GM19239 (cell line): ENCODE results near the gene CTNNBIP1.

Experiments used
- DNase-seq: peaks from one replicate; pipeline ENCODE4 v3.0.0; 2011; ENCODE audit warnings: low spot score; ENCODE audit not compliant: insufficient read length
- FAIRE-seq: peaks from 2 replicates; lab custom pipeline; 2011; peaks lifted over from hg19 to GRCh38; lab: Jason Lieb, UNC

CTNNBIP1 gene

GRCh38 chr1:9860887-9861286 is 49.2 kb downstream of the CTNNBIP1 start:
- DNase-seq (no peak), FAIRE-seq (no peak)

GRCh38 chr1:9859281-9860014 is 50.6 kb downstream of the CTNNBIP1 start:
- FAIRE-seq = no peak
- no peak for DNase-seq

DNA sequence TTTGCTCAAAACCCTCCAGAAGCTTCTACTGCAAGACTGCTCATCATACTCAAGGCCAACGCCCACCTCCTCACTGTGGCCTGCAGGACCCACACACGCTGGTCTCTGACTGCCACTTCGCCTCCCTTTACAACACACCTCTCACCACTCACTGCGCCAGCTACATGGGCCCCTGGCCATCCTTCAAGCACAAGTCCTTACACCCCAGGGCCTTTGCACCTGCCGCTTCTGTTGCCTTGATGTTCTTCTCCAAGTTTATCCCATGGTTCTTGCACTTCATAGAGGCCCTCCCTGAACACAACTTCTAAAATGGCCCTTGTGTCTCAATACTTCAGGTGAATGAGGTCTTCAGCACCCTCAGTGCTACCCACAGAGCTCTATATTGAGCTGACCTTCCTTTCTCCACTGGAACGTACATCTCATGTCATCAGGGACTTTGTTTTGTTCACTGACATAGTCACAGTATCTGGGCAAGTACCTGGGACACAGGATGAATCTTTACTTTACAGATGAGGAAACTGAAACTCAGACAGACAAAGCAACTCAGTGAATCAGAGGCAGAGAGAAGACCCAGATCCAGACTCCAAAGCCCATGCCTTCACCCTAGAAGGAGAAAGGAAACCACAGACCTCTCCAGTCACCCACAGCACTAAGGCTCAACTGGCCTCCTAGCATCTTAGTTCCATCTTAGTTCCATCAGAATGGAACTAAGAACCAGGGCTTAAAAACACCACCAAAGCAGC is 51.6 kb downstream of the CTNNBIP1 start:
- no peak for DNase-seq
- FAIRE-seq = peak; percentile 18

DNA sequence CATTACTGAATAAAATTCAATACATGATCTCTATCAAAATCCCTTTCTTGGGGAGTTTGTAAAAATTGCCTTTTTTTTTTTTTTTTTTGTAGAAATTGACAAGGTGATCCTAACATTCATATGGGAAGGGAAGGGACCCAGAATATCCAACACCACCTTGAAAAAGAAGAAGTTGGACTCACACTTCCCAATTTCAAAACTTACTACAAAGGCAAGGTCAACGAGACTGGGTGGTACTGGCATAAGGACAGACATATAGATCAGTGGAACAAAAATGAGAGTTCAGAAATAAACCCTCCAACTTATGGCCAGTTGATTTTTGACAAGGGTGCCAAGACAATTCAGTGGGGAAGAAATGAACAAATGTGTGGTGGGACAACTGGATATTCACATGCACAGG is 54.9 kb downstream of the CTNNBIP1 start:
- DNase-seq = no peak
- no peak for FAIRE-seq

DNA sequence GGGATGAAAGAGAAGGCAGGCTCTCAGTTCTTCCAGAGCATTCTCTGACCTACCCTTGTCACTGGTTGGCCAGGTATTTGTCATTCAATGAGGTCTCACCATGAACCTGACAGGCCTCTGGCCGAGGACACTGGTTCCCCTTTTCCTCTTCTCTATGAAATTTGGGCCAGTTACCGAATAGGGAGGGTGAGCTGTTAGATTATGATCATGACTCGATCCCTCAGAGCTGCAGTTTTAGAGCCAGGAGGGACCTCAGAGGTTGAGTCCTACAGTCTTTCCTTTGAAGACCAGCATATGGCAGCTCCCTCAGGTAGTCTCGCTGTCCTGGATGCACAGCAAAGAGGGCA is 56.8 kb downstream of the CTNNBIP1 start:
- no peak for FAIRE-seq

DNA sequence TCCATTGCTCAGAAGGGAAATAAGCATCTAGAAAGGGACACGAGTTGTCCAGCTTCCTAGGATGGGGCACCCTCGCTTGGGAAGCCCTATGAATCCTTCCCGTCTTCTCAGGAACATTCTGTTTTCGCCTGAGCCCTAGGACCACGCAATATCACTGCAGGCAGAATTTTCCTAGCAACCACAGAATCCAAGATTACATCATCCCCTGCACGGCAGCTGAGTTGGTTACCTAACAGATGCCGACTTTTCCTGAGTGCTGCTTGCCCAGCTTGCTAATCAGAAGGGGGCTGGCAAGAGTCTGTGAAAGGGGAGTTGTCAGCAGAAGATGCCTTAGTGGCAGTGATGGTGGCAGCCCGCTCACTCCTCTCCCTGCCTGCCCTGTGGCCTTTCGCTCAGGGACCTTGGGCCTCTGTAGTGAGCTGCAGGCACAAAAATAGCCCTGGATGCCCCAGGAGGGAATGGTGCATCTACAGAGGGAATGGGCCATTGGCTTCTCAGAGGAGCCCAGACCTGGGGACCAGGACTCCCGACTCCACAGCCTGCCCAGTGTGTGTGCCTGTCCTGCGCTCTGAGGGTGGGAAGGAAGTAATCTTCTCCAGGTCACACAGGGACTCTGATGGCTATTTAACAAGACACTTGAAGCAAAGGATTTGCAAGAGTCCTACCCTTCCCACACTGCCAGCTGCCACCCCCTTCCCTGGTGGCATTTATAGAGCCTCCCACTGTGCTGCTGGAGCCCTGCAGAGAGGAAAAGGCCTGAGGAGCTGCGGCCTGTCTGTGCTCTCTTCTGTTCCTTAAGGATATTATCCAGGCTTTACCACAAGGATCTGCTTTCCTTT is 57.4 kb downstream of the CTNNBIP1 start:
- FAIRE-seq (no peak), DNase-seq (no peak)

More for the DNA sequence above, 56.8 kb downstream of the CTNNBIP1 start:
- no peak for DNase-seq

GRCh38 chr1:9852004-9852403 is 58.1 kb downstream of the CTNNBIP1 start:
- FAIRE-seq = no peak
- no peak for DNase-seq

- DNase-seq (no peak), FAIRE-seq (peak; percentile 42)
Observed at GRCh38 chr1:9850442-9851162, 59.5 kb downstream of the CTNNBIP1 start.

- peak; percentile 88 for FAIRE-seq
- DNase-seq = peak; percentile 74
Observed at GRCh38 chr1:9849691-9850441, 60.2 kb downstream of the CTNNBIP1 start.

DNA sequence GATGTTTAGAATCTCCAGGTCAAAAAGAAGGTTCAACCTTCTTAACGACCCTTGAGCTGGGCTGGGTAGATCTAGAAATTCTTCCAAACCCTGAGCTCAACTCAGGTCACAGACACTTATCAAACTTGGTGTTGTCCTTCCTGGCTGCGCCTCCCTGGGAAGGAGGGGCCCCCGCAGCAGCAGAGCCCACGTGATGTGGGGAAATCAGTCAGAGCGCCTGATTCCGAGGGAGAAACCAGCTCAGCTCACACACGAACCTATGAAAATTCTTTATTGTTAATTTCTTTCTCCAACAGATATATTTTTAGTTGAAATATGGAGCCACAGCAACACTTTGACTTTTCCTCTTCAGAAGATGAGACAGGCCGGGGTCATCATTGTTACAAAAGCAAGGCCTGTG is 62.0 kb downstream of the CTNNBIP1 start:
- no peak for DNase-seq
- no peak for FAIRE-seq

DNA sequence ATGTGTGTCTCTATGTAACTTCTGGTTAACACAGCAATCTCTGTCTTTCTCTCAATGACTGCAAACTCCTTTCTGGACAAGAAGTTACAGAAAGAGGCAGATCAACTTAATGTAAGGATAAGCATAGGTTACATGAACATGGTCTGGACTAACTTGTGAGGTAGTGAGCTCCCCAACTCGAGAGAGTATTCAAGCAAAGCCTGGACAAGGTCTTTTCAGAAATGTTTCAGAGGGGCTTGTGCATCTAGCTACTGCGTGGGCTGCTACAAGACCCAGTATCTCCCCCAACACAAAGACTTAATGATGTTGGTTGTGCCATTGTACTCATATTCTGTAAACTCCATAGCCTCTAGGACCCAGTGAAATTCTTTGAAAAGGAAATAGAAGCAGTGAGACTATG is 62.8 kb downstream of the CTNNBIP1 start:
- no peak for FAIRE-seq
- DNase-seq = no peak

DNA sequence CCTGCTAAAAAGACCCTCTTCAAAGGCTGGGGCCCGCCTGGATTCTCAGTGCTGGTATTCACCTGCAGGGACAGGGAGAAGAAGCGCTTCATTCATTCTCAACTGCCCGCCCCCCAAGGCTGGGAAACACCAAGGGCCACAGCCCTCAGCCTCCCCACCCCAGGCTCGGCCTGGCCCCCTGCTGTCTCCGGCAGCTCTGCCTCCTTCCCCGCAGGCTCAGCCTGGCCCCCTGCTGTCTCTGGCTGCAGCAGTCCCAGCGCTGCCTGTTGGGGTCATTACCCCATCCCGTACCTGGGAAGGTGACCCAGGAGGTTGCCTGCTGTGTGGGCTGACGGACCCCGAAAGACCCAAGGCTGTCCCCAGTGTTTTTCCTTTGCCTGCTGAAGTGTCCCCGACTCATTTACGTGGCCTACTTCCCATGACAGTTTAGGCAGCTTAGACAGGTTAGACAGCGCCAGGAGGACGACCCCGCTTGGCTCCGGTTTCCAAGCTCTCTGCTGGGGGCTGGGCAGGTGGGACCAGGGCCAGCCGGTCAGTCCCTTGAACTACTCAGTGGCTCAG is 63.4 kb downstream of the CTNNBIP1 start:
- no peak for FAIRE-seq
- DNase-seq = no peak

GRCh38 chr1:9845914-9846313 is 64.2 kb downstream of the CTNNBIP1 start:
- no peak for DNase-seq
- FAIRE-seq = no peak

DNA sequence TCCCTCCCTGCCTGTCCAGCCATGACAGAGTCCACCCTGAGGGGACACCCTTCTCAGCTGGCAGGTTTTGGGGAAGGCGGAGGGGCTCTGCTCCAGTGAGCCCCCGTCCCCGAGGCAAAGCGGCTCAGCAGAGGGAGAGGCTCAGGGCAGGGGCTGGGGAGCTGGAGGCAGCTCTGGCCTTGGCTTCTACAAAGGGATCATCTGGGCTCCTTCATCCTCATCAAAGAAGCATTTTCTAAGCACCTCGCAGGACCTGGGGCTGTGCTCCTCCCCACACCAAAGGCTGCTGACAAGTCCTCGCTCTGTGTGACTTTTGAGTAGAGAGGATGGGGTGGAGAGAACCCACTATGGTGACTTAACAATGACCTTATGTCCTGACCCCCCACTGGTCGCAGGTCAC is 65.3 kb downstream of the CTNNBIP1 start:
- no peak for DNase-seq
- FAIRE-seq = no peak

DNA sequence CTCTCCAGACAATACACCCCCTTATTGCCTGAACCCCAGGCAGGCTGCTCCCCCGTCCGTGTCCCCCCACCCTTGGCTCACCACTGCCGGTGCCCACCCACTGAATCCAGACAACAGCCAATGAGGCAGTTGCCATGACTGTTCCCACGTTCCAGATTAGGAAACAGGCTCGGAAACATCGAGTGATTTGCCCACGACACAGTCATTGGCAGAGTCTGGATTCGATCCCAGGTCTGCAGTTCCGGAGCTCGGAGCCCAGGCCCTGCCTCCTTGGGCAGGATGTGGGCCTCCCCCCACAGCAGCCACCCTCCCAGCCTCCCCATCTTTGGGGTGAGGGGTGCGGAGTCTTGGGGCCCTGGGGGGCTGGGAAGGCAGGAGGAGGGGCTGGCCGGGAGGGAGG is 66.0 kb downstream of the CTNNBIP1 start:
- DNase-seq (no peak), FAIRE-seq (no peak)

DNA sequence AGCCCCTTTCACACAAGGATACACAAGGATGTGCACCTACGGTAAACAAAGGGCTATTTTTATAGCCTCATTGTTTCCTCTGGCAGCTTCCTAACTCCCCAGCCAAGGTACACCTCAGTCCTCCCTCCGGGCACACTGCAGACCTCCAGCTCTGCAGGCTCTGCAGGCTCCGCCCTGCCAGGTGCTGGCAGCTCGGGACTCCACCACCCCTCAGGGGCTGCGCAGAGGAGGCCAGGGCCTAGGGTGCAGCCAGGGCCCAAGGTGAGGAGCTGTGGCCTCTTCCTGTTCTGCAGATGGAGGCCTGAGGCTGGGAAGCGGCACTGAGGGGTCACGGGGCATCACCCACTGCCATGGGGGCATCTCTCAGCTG is 66.5 kb downstream of the CTNNBIP1 start:
- DNase-seq (no peak), FAIRE-seq (no peak)

DNA sequence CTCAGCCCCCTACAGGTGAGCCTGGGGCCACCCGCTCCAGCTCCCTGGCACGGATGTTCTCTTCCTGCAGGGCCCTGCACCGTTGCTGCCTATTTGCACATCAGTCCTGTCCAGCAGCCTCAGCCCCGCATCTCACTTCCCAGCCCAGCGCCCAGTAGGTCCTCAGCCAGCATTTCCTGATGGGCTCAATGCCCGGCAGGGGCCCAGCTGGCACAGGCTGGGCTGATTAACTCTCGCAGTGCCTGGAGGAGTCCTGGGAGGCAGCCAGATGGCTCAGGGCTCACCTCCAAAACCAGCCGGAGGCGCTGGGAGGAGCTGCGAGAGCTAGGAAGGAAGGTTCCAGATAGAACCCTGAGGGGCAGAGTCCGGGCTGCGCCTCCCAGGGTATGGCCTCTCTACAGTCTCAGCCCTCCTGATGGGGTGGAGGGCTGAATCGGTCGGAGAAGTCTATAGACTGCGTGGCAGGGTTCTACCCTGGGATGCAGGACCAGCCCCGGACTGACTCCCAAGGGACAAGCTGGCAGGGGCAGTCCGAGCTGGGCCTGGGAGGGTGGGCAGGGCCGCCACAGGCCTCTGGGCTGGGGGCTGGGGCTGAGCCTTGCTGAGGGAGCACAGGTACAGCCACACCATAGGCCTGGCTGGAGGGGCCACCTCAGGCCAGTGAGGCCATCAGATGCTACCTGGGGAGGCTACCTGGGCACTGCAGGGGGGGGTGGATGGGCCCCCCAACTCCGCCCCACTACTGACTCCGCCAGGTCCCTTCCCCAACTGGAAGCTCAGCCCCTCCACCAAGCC is 67.1 kb downstream of the CTNNBIP1 start:
- FAIRE-seq (no peak), DNase-seq (no peak)

GRCh38 chr1:9842073-9842711 is 67.9 kb downstream of the CTNNBIP1 start:
- DNase-seq = no peak
- no peak for FAIRE-seq
